GM18861 (cell line): Measurements from ENCODE around the gene PARP11.

Experiments
- ATAC-seq: cut with Tn5 transposase; IDR thresholded peaks from one replicate; pipeline ENCODE4 v1.9.1; 2021; ENCODE audit not compliant: unreplicated experiment

PARP11 gene

GRCh38 chr12:3872800-3873636 is at the start of gene PARP11:
Gene PARP11 (minus strand): TSS chr12:3873399. CDS start chr12:3873229, 170 bp downstream.
- peak; percentile 80 for ATAC-seq

- ATAC-seq = no peak
These were observed 48.8 kb upstream of the PARP11 start for GRCh38 chr12:3922033-3922432.

- no peak for ATAC-seq
These were observed 48.3 kb upstream of the PARP11 start for GRCh38 chr12:3921526-3921925.

GRCh38 chr12:3921151-3921471 is 47.9 kb upstream of the PARP11 start:
- ATAC-seq = no peak

GRCh38 chr12:3920351-3921150 is 47.4 kb upstream of the PARP11 start:
- ATAC-seq = no peak

- ATAC-seq = no peak
These were observed 40.1 kb upstream of the PARP11 start for GRCh38 chr12:3913278-3913677.

- no peak for ATAC-seq
These were observed 39.7 kb upstream of the PARP11 start for GRCh38 chr12:3912863-3913262.

GRCh38 chr12:3911409-3911808 is 38.2 kb upstream of the PARP11 start:
- no peak for ATAC-seq

- no peak for ATAC-seq
These were observed 32.5 kb upstream of the PARP11 start for GRCh38 chr12:3905664-3906063.

GRCh38 chr12:3904999-3905398 is 31.8 kb upstream of the PARP11 start:
- ATAC-seq = no peak

- no peak for ATAC-seq
These were observed 29.7 kb upstream of the PARP11 start for GRCh38 chr12:3902921-3903320.

GRCh38 chr12:3901116-3901515 is 27.9 kb upstream of the PARP11 start:
- no peak for ATAC-seq

GRCh38 chr12:3898756-3899155 is 25.6 kb upstream of the PARP11 start:
- no peak for ATAC-seq

GRCh38 chr12:3897371-3897971 is 24.3 kb upstream of the PARP11 start:
- ATAC-seq = no peak

- ATAC-seq = no peak
These were observed 23.7 kb upstream of the PARP11 start for GRCh38 chr12:3896801-3897351.

GRCh38 chr12:3896356-3896755 is 23.2 kb upstream of the PARP11 start:
- no peak for ATAC-seq

GRCh38 chr12:3892631-3893030 is 19.4 kb upstream of the PARP11 start:
- no peak for ATAC-seq

GRCh38 chr12:3891201-3891600 is 18.0 kb upstream of the PARP11 start:
- ATAC-seq = no peak

- ATAC-seq = no peak
These were observed 15.5 kb upstream of the PARP11 start for GRCh38 chr12:3888659-3889058.

GRCh38 chr12:3885277-3886094 is 12.3 kb upstream of the PARP11 start:
- no peak for ATAC-seq

- no peak for ATAC-seq
These were observed 11.5 kb upstream of the PARP11 start for GRCh38 chr12:3884671-3885070.
